CD4-positive, alpha-beta T cell treated with Interleukin-15 for 4 hours (primary cell): ENCODE results near the gene SDK2.
"Not testable (repeated sequence)": the region's sequence is repeated elsewhere in the genome, so short reads cannot be mapped to it uniquely, and the experiment has no call there.

Source experiments
- DNase-seq: peaks from one replicate; pipeline ENCODE4 v3.0.0-alpha.2; 2020; ENCODE audit warnings: low spot score

Gene SDK2

DNA sequence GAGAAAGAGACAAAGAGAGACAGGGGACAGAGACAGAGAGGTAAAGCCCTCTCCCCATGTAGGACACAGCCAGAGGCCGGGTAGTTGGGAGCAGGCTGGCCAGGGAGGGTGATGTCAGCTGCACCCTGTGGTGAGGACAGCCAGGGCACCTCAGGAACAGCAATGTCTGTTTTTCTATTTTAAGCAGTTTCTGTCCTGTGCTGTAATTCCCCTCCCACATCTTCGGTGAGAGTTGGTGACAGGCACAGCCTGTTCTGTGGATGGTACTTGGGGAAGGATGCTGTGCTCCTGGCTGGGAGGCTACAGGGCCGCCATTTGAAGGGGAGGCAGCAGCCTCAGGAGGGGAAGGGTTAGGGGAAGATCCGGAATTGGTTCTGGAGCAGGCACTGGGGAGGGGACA is 163.5 kb downstream of the SDK2 start:
- no peak for DNase-seq

DNA sequence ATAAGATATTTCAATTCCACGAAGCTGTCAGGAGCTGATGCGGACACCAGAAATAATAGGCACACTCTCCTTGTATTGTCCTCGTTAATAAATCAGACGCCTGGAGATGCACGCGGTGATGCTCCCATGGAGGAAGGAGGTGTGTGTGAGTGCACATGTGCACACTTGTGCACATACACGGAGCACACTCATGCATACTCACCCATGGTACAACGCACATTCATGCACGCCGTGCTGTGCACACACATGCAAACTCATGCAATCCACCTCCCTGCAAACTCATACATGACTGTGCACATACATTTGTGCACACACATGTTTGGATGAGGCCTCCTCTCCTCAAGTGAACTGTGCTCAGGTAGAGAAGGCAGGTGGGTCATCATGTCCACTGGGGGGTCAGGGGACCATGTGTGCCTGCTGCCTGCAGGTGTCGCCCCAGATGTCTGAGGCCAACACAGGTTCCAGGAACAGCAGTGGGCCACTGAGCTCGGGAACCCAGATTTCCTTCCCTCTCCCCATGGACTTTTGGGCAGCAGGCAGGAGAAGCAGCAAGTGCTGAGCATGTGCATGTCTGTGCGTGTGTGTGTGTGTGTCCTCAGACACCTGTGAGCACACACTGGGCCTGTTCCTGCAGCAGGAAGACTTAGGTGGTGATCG is 165.3 kb downstream of the SDK2 start:
- DNase-seq = no peak

DNA sequence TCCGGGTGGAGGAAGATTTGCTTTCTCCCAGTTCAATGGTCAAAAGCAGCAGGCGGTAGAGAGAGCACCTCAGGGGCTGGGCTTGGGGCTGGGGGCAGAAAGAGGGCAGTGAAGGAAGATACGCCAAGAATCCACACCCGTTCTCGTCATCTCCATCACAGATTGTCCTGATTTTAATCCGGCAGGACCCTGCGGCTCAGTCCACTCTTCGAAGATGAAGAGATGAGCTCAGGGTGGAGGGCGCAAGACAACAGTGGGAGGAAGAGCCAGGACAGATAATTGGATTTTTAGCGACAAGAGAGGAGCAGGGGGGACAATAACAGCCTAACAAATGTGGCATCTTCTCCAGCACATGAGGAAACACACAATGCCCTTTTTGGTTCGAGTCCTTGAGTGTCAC is 165.9 kb downstream of the SDK2 start:
- no peak for DNase-seq

DNA sequence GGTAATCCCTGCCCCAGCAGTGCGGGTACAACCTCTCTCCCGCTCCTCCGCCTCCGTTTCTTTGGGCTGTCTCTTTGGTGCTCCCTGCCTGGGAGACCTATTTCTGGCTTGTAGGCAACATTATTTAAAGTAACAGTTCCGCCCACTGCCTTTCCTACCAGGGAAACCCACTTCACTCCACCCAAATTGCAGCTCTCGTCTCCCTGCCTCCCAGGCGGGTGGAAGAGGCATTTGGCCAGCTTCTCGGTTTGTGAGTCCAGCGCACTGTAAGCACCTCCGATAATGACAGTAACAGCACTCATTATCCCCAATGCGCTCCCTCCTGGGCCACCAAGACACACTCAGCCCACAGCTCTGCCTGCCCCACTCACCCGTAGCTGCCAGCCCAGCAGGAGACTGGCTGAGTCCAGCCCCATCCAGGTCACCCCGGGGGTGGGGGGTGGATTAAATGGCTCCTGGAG is 167.3 kb downstream of the SDK2 start:
- no peak for DNase-seq

DNA sequence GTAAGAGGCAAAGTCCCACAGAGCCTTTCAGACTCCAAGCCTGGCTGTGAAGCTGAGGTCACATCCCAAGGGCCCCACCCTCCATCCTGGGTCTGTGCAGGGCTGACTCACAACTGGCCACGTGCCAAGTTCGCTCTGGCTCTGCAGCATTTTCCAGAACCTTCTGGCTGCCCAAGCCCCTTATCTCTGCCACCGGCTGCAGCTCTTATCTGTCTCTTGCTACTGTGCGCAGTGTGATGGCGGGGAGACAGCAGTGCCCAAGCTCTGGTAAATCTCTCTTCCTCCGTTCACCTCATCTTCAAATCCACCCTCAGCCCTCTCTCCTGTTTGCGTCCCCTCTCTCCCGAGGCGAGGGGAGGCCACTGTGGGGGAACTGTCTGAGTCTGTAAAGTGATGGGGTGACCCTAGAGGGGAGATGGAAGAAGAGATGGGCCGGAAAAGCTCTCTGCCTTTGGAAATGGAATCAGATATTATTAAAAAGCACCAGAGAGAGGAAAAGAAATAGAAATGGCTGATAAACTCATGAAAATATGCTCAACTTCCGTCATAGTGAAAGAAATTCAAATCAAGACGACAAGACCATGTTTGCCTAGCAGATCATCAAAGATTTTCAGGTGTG is 169.8 kb downstream of the SDK2 start:
- no peak for DNase-seq

DNA sequence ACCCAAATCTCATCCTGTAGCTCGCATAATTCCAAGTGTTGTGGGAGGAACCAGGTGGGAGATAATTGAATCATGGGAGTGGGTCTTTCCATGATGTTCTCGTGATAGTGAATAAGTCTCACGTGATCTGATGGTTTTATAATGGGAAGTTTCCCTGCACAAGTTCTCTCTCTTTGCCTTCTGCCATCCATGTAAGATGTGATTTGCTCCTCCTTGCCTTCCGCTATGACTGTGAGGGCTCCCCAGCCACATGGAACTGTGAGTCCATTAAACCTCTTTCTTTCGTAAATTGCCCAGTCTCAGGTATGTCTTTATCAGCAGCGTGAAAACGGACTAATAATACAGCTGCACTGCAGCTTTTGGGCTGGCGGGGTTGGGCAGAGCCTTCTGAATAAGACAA is 171.5 kb downstream of the SDK2 start:
- not testable (repeated sequence) for DNase-seq

DNA sequence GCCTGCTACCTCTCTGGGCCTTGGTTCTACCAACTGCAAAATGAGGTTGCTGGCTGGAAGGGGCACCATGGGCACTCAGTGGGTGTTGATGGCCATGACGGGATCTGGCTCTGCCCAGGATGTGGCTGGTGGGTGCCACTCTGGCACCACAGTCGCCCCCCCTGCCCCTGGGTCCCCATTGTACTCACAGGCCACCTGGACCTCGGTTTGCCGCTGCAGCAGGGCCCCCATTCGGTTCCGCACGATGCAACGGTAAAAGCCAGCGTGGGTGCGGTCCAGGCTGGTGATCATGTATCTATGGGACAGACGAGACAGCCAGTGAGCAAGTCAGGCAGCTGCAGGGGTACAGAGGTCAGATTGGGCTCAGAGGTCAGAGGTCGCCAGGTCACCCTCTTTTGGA is 172.3 kb downstream of the SDK2 start:
- no peak for DNase-seq

DNA sequence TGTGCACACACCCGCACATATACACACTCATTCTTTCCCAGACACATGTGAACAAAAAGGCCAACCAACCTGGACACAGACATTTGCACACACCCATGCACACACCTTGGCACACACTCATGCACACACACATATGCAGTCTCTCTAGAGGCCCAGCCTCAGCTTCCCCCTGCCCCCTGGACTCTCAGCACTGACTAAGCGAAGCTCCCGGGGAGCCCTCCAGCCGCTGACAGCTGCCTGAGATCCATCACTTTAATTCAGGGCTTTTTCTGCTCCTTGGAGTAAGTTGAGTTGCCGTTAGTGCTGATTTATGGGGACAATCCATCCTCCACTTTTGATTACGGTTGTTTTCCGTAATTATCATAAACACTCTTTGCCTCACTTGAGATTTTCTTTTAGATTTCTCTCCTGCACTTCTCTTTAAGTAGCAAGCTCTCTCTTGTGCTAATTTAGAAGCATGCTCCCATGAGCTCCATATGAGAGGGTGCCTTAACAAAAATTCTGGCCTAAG is 173.9 kb downstream of the SDK2 start:
- DNase-seq = no peak

DNA sequence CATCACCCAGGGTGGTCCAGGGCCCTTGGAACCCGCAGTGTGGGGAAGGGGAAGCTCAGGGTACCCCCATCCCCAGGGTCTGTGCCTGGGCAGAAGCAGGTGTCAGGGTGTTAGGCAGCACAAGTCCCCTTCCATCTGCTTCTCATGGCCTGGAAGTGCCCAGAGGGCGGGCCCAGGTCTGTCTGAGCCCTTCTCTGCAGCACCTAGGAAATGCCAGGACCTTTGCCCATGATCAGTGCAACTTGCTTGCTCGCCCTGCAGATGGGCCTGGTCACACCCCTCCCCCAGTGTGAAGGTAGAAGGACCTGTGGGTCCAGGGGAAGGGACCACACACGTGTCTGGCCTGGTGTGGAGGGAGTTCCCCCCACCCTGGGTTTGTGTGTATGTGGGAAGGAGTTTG is 174.9 kb downstream of the SDK2 start:
- DNase-seq = no peak

DNA sequence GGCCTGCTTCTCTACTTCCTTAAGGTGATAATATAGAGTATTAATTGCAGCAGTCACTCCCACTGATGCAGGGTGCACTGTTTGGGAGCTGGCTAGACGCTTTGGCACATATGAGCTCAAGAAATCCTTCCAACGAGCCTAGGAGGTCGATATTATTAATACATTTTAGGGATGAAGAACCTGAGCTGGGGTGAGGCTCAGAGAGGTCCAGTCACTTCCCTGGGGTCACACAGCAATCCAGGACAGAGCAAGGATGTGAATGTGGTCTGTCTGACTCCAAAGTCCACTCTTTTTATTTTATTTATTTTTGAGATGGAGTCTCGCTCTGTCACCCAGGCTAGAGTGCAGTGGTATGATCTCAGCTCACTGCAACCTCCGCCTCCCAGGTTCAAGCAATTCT is 176.0 kb downstream of the SDK2 start:
- no peak for DNase-seq

DNA sequence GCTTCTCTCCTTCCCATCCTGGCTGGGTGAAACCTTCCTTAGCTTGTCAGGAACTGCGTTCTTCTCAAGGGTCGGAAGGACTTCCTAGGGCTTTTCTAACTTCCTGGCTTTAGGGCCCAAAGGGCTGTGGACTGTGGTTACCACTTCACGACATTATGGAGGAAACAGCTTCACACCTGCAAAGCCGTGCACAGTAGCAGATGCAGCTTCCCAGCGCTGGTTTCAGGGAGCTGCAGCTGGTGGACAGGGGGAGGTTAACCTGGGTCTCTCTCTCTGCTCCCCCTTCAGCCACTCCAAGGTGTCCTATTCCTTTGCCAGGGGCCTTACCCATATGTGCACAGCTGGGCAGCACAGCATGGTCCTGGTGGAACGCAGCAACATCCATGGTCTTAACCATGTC is 176.6 kb downstream of the SDK2 start:
- DNase-seq = no peak

DNA sequence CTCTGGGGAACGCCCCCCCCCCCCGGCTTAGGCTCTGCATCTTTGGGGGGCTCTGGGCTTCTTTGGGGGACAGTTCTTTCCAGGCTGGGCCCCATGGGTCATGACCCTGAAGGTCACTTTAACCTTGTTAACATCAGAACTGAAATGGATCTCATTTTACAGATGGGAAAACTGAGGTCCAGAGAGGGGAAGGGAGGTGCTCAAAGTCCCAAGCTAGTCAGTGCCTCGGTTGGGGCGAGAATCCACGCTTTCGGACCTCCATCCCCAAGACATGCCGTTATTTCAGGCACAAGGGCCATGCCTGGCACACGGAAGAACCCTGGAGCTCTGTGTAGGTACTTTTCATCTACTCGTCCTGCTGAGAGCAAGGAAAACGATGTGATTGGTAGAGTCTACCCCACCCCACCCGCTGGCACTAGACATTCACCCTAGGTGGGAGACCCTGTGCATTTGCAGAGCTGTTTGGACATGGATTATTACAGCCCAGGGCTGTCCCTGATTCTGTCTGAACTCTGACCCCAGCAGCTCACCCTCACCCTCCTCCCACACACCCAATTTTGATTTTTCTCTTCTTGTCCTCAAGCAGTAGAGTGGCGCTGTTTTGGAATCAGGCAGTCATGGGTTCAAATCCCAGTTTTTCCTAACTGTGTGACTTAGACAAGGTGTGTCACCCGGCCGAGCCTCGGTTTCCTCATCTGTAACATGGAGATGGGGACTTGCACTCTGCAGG is 177.4 kb downstream of the SDK2 start:
- no peak for DNase-seq

DNA sequence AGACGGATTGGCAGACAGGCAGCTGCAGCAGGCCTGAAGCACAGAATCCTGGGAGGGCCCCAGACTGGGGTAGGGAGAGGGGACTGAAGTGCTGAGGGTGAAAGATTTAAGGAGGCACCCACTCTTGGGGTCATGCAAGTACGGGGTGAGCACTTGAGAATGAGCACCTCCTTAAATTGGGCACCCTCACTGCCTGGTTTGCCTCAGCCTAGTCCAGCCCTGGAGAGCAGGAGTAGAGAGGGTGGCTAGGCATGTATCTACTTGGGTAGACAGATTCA is 178.4 kb downstream of the SDK2 start:
- DNase-seq = no peak

DNA sequence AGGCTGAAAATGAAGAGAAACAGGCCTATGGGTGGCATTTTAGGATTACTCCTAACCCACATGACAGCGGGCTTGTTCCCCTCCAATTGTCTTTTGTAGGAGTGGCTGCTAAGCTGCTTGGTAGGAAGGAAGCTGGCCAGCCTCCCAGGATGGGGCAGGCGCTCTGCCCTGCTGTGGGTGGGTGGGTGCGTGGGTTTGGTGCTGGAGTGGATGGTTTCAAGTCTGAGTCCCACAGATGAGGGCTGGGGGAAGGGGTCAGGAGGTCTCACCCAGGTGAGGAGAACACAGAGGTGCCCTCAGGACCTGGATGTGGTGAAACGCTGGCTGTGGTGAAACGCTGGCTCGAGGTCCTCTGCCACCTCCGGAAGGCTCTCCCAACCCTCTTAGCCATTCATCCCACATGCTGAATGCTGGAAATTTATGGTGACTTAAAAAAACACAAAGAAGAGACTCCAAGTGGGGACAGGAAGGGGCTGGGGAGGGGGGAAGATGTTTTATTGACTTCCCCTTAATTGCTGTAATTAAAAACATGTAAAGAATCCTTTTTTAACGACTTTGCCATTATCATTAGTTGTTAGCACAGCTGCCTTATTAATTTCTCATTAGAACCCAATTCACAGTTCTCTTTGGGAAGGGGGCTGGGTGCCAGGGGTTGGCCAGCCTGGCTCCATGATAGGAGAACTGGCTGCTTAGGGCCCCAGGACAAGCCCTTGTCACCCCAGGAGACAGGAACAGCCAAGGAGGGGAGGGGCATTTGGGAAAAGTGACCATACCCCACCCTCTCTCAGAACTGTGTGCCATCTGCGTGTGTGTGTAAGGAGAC is 178.9 kb downstream of the SDK2 start:
- no peak for DNase-seq

DNA sequence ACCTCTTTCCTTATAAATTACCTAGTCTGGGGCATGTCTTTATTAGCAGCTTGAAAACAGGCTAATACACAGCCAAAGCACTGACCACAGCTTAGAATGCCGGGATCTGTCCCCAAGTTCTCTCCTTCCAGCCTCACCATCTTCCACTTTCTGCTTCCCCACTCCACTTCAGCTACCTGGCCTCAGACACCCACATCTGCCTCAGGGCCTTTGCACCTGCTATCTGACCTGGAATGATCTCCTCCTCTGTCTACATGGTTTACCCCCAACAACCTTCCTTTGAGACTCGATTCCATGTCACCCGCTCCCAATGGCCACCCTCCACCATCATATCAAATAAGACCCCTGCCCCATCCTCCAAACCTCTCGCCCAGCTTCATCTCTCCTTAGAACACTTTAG is 179.8 kb downstream of the SDK2 start:
- DNase-seq = no peak

DNA sequence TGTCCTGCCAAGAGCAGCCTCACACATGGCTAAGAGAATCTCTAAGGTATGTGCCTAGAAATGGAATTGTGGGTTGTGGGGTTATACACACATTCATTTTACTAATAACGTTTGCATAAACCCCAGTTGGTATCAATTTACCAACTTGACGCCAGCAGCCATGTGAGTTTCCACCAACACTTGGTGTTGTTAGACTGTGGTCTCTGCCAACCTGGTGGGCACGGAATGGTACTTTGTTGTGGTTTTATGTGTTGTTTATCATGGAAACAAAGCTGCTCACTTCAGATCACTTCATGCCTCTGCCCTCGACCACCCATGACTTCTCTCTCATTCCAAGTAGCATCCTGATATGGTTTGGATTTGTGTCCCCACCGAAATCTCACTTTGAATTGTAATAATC is 180.4 kb downstream of the SDK2 start:
- no peak for DNase-seq

DNA sequence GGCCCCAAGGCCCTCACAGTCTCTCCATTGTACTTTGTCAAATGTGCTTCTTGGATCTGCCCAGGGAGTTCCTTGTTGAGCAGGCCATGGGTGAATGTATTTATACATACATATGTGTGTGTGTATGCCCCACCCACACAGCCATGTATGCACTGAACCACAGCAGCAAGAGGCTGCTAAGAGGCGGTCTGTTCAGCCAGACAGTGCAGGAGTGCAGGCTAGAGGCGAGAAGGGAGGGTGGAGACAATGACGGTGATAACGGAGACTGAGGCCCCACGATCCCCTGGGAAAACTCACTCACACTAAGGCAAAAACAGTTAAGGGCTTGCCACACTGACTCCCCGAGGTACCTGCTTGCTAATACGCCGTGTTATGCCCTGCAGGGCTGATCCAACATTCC is 181.4 kb downstream of the SDK2 start:
- DNase-seq = no peak

DNA sequence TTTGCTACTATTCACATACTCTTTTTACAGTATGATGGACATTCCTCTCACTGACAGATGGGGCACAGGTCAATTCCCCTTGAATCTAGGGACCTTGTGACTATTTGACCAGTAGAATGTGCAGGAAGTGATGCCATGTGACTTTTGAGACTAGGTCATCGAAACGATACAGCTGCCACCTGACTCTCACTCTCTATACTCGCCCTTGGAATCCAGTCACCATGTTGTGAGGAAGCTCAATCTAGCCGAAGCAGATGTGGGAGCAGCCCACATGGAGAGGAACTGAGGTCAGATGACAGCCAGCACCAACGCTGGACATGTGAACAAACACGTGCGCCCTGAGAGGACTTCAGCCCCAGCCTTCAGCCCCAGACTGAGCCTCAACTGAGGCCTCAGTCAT is 184.3 kb downstream of the SDK2 start:
- no peak for DNase-seq

DNA sequence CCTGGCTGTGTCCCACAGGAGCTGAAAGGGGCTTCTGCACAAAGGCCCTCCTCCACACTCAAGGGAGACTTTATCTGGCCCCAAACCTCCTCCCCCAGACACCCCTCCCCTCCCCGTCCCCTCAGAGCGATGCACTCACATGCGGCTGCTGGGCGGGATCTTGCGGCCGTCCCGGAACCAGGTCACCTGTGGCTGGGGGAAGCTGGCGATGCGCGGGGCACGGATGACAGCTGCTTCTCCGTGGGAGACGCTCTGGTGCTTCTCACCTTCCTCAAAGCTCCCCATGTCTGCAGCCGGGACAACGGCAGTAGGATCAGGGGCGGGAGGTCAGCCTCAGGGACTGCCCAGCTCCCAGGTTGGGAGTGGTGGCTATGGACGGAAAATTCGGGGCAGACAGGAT is 188.5 kb downstream of the SDK2 start:
- no peak for DNase-seq

DNA sequence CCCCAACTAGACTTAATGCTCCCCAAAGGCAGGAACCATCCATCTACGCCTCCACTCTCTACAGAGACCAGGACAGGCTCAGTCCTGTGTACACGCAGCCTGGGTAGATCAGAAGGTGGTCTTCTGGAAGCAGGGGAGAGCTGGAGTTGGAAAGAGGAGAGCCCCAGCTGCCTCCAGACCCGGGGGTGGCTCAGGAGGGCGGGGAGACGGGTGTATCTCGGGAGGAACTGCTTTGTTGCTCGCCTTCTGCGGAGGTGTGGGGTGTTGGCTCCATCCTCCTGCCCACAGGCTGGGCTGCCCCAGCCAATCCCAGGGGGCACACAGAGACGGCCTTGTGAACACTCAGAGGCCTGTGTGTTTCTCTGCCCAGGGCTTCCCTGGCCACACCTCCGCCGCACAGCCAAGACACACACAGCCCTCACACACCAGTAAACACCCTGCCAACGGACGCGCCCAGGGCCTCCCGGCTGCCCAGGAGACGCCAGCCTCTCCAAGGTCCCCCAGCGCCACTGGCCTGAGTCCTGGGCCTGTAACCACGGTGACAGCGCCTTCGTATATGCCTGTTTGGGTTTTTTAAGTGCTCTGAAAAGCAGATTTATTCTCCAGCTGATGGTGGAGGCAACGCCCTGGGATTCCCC is 189.1 kb downstream of the SDK2 start:
- no peak for DNase-seq

DNA sequence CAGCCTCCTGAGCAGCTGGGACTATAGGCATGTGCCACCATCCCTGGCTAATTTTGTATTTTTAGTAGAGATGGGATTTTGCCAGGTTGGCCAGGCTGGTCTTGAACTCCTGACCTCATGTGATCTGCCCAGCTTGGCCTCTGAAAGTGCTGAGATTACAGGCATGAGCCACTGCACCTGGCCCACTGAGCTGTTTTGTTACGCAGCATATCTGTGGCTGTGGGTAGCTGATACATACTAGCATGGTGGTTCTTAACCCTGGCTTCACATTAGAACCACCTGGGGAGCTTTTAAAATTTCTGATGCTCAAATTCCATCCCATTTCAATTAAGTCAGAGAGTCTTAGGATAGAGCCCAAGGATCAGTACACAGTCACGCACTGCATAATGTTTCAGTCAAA is 190.8 kb downstream of the SDK2 start:
- DNase-seq = not testable (repeated sequence)

DNA sequence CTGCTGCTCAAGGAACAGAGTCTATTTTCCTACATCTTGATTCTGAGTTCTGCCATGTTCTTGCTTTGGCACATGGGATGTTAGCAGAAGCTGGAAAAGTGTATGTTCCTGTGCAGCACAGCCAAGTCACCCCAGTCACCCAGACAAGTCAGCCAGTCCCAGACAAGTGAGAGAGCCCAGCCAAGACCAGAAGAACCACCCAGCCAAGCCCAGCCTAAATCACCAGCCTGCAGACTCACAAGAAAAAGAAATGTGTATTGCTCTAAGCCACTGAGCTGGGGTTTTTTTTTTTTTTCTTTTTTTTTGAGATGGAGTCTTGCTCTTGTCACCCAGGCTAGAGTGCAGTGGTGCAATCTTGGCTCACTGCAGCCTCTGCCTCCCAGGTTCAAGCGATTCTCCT is 191.2 kb downstream of the SDK2 start:
- DNase-seq = no peak
